Measurements from ENCODE around the gene MINAR2.

DNA sequence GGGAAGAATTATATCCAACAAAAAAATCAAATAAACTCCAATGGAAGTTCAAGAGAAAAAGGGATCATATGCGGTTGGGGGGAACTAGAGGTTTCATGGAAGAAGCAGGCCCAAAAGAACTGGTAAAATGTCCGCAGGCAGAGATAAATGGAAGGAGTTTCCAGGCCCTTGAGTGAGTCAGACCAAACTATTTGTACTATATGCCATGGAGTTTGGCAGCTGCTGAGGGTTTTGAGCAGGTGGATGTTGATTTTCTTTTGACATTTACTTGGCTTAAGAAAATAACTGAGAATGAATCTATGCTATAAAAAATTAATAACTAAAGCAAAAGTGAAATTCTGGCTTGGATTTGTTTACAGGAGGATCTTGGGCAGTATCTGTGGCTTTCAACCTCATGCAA, 33.7 kb downstream of the MINAR2 start:
- TF ChIP-seq, protein P1, sequence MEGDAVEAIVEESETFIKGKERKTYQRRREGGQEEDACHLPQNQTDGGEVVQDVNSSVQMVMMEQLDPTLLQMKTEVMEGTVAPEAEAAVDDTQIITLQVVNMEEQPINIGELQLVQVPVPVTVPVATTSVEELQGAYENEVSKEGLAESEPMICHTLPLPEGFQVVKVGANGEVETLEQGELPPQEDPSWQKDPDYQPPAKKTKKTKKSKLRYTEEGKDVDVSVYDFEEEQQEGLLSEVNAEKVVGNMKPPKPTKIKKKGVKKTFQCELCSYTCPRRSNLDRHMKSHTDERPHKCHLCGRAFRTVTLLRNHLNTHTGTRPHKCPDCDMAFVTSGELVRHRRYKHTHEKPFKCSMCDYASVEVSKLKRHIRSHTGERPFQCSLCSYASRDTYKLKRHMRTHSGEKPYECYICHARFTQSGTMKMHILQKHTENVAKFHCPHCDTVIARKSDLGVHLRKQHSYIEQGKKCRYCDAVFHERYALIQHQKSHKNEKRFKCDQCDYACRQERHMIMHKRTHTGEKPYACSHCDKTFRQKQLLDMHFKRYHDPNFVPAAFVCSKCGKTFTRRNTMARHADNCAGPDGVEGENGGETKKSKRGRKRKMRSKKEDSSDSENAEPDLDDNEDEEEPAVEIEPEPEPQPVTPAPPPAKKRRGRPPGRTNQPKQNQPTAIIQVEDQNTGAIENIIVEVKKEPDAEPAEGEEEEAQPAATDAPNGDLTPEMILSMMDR (IDR thresholded peaks at IDR 0.05): no peak
- no peak for TF ChIP-seq EP300 (IDR thresholded peaks at IDR 0.05; ENCODE audit: borderline replicate concordance in 1 of 2, low read depth in 1 of 2, low read length in 1 of 2)
- TF ChIP-seq YY1 (IDR thresholded peaks at IDR 0.05; ENCODE audit: low read depth): no peak
- no peak for TF ChIP-seq FOXJ3 (CRISPR knock-in tag; IDR thresholded peaks at IDR 0.05)
- no peak for TF ChIP-seq EZH2phosphoT487 (IDR thresholded peaks at IDR 0.05; ENCODE audit: borderline replicate concordance, low read depth)
- no peak for TF ChIP-seq REST (IDR thresholded peaks at IDR 0.05; ENCODE audit: low read depth, low read length)
- TF ChIP-seq GABPA (IDR thresholded peaks at IDR 0.05; ENCODE audit: low read depth): no peak
- TF ChIP-seq, protein P2, sequence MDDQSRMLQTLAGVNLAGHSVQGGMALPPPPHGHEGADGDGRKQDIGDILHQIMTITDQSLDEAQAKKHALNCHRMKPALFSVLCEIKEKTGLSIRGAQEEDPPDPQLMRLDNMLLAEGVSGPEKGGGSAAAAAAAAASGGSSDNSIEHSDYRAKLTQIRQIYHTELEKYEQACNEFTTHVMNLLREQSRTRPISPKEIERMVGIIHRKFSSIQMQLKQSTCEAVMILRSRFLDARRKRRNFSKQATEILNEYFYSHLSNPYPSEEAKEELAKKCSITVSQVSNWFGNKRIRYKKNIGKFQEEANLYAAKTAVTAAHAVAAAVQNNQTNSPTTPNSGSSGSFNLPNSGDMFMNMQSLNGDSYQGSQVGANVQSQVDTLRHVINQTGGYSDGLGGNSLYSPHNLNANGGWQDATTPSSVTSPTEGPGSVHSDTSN (IDR thresholded peaks at IDR 0.05): no peak
- TF ChIP-seq MAX (IDR thresholded peaks at IDR 0.05; ENCODE audit: low read depth): no peak
- TF ChIP-seq, protein P3, sequence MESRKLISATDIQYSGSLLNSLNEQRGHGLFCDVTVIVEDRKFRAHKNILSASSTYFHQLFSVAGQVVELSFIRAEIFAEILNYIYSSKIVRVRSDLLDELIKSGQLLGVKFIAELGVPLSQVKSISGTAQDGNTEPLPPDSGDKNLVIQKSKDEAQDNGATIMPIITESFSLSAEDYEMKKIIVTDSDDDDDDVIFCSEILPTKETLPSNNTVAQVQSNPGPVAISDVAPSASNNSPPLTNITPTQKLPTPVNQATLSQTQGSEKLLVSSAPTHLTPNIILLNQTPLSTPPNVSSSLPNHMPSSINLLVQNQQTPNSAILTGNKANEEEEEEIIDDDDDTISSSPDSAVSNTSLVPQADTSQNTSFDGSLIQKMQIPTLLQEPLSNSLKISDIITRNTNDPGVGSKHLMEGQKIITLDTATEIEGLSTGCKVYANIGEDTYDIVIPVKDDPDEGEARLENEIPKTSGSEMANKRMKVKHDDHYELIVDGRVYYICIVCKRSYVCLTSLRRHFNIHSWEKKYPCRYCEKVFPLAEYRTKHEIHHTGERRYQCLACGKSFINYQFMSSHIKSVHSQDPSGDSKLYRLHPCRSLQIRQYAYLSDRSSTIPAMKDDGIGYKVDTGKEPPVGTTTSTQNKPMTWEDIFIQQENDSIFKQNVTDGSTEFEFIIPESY (IDR thresholded peaks at IDR 0.05; ENCODE audit: borderline replicate concordance, low read depth): no peak
